ENCODE measurements around the gene SMC1B. TPM values are rescaled to one million over a fixed set of nuclear protein-coding genes. Genes with fewer than 3 reads are reported as not detected.

SMC1B gene
- total and polyA plus RNA-seq, 2 experiments from 2014 or later, result 0.10 TPM; not detected in 1

GRCh38 chr22:45423524-45423923, 10.1 kb upstream of the SMC1B start:
- DNase-seq (ENCODE audit: low spot score) (no peak), ATAC-seq (no peak)
- no peaks in the 10 kb centered on the region for H3K4me1 ChIP-seq (ENCODE audit: insufficient read depth)
- H3K9me2 ChIP-seq (ENCODE audit: insufficient read depth), result no peaks in the 10 kb centered on the region
- no peak overlapping the region for H3K4me3 ChIP-seq
- Mint-ChIP-seq H3K4me1 (peaks cover 3% of the 10 kb centered on the region; the same call in 2 of the 3 replicates), H3K4me3 (no peak overlapping the region), H3K9me3 (peaks cover 2% of the 10 kb centered on the region; the same call in 1 of the 3 replicates), H3K27me3 (ENCODE audit: insufficient read depth, low read depth, poor library complexity) (peaks cover 7% of the 10 kb centered on the region), H3K36me3 (ENCODE audit: low read depth) (peaks cover 18% of the 10 kb centered on the region), H3K27ac (no peak overlapping the region)
- no peak overlapping the region for H2AFZ ChIP-seq
- H3K36me3 ChIP-seq (ENCODE audit: insufficient read depth), result no peaks in the 10 kb centered on the region
- H4K20me1 ChIP-seq (replicated peaks; ENCODE audit: insufficient read depth), result no peaks in the 10 kb centered on the region
- no peak overlapping the region for H3K27ac ChIP-seq (ENCODE audit: low read depth)
- no peaks in the 10 kb centered on the region for H3K79me2 ChIP-seq (replicated peaks; ENCODE audit: insufficient read depth)
- TF ChIP-seq ZNF331 (CRISPR knock-in tag; IDR thresholded peaks at IDR 0.05; ENCODE audit: low read depth) (no peak), STAT1 (IDR thresholded peaks at IDR 0.05; ENCODE audit: unreplicated experiment) (no peak), ETS1 (IDR thresholded peaks at IDR 0.05) (no peak), ZNF114 (CRISPR knock-in tag; IDR thresholded peaks at IDR 0.05) (no peak), NANOG (IDR thresholded peaks at IDR 0.05; ENCODE audit: borderline replicate concordance) (no peak), ZNF462 (CRISPR knock-in tag; IDR thresholded peaks at IDR 0.05) (no peak), POLR2AphosphoS5 (IDR thresholded peaks at IDR 0.05; ENCODE audit: low read depth) (no peak), EZH2 (IDR thresholded peaks at IDR 0.05; ENCODE audit: low read depth, unreplicated experiment) (no peak), CTCF (conservative IDR thresholded peaks at IDR 0.05; ENCODE audit: low read depth in 2 of 2) (no peak), EZH2phosphoT487 (IDR thresholded peaks at IDR 0.05; ENCODE audit: unreplicated experiment) (no peak), JUNB (IDR thresholded peaks at IDR 0.05; ENCODE audit: unreplicated experiment) (no peak), CREB1 (CRISPR knock-in tag; IDR thresholded peaks at IDR 0.05; ENCODE audit: low read depth) (no peak), REST (IDR thresholded peaks at IDR 0.05; ENCODE audit: unreplicated experiment) (no peak)
- H3F3A ChIP-seq (replicated peaks; ENCODE audit: low read depth), result no peaks in the 10 kb centered on the region
- no peak overlapping the region for H3K4me2 ChIP-seq
- no peaks in the 10 kb centered on the region for H3K27me3 ChIP-seq (ENCODE audit: insufficient read depth)
